Naive thymus-derived CD8-positive, alpha-beta T cell (primary cell): ENCODE data around the gene CHCHD1. TPM values are rescaled to one million over a fixed set of nuclear protein-coding genes. Genes with fewer than 3 reads are reported as not detected.

Source experiments
- ATAC-seq, 2 donors: fragments of 150-1000 bp; cut with Tn5 transposase in 1 of 2; sonication (Bioruptor Pico), chemical (Tn5 transposase) in 1 of 2; 1 replicate in 1 of 2; 2 replicates in 1 of 2; pipeline ENCODE4 v1.10.0; 2021; ENCODE audit warnings: mild to moderate bottlenecking in 2 of 2, moderate library complexity in 2 of 2
- POLR2A ChIA-PET: fragments of 350-600 bp; sonication (Branson Sonifier 250); formaldehyde crosslinking; loops from one replicate; lab custom pipeline; 2021; ENCODE audit warnings: antibody characterized with exemption; lab: Charles Lee
- DNase-seq, 10 donors: peaks; one replicate each; pipeline versions ENCODE4 v3.0.0 to v3.0.0-alpha.2; 2020 to 2022
- H3K27ac Mint-ChIP-seq, 10 donors: one replicate each; pipeline ENCODE4 v1.8.0; 2020 to 2022; ENCODE audit warnings: mild to moderate bottlenecking in 10 of 10, mixed read lengths in 10 of 10, moderate library complexity in 4 of 10, inconsistent platforms in 1 of 10
- H3K27me3 Mint-ChIP-seq, 5 donors: one replicate each; pipeline ENCODE4 v1.8.0; 2021 to 2022; ENCODE audit warnings: mixed read lengths in 5 of 5
- H3K36me3 Mint-ChIP-seq, 3 donors: one replicate each; pipeline ENCODE4 v1.8.0; 2020 to 2022; ENCODE audit warnings: mixed read lengths in 3 of 3, mild to moderate bottlenecking in 2 of 3, inconsistent platforms in 1 of 3
- H3K4me1 Mint-ChIP-seq, 4 donors: one replicate each; pipeline ENCODE4 v1.8.0; 2021 to 2022; ENCODE audit warnings: mixed read lengths in 4 of 4
- H3K4me3 Mint-ChIP-seq, 10 donors: one replicate each; pipeline ENCODE4 v1.8.0; 2020 to 2022; ENCODE audit warnings: mild to moderate bottlenecking in 10 of 10, mixed read lengths in 10 of 10, moderate library complexity in 6 of 10, inconsistent platforms in 1 of 10
- H3K9me3 Mint-ChIP-seq, 9 donors: one replicate each; pipeline ENCODE4 v1.8.0; 2020 to 2022; ENCODE audit warnings: mixed read lengths in 9 of 9, mild to moderate bottlenecking in 3 of 9, inconsistent platforms in 1 of 9, moderate library complexity in 1 of 9
- polyA plus RNA-seq, 3 donors: library from polyadenylated mRNA; unstranded; fragments of 300-500 nt; fragmentation: Illumina TruSeq; gene quantifications; one replicate each; pipeline ENCODE4 v1.2.3, GENCODE V29; 2021
- total RNA-seq, 8 experiments: library from RNA in 2 of 8; stranded (reverse) in 2 of 8; gene quantifications; one replicate each; pipeline ENCODE4 v1.2.3 and lab custom pipeline; 2021 to 2026

Gene CHCHD1
- total and polyA plus RNA-seq, 5 experiments from 2014 or later: 19.9 to 44.6 (median 32.2) TPM

DNA sequence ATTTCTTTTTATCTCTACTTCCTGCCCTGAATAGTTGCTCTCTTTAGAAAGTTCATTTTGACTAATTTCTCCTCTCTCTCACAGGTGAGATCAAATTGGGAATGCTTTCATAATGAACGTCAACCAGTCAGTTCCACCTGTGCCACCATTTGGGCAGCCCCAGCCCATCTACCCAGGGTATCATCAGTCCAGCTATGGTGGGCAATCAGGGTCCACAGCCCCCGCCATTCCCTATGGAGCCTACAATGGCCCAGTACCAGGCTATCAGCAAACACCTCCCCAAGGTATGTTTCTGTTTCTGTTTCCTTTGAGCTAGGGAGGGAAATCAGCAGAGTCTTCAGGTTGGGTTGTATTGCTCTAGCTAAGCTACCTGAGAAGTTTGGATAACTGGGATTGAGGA, 35.1 kb upstream of the CHCHD1 start:
- H3K27me3 Mint-ChIP-seq: no peaks in the 10 kb centered on the region
- ATAC-seq (no peak), DNase-seq (no peak)
- no peaks in the 10 kb centered on the region for H3K9me3 Mint-ChIP-seq
- H3K4me1 Mint-ChIP-seq: peaks cover 29 to 63% (median 61%) of the 10 kb centered on the region in 4 donors
- POLR2A ChIA-PET: interaction anchor here (0.6 to 2.0 kb wide), 3 partner anchors 12 to 26 kb away, joined by 3 to 7 read pairs (median 3); a partner anchor contains a TSS
- peaks cover 3 to 52% (median 7%) of the 10 kb centered on the region in 3 donors for H3K36me3 Mint-ChIP-seq
- peak overlapping the region in 6 of 10 donors; percentile 3 to 99 (median 68) for H3K27ac Mint-ChIP-seq
- peak overlapping the region; percentile 9 to 76 (median 68) for H3K4me3 Mint-ChIP-seq

DNA sequence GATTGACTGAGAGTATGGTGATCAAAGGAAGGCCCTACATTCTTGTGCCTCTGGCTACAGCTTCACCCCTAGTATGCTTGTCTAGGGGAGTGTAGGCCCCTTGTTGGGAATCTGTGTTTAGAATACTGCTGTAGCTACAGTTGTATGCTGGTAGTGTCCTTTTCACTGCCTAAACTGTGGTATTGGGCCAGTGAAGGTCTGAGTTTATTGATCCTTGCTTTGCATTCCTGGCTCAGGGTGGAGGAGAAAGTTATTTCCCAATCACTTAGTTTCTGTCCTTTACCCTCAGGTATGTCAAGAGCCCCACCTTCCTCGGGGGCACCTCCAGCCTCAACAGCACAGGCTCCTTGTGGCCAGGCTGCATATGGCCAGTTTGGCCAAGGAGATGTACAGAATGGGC, 31.0 kb upstream of the CHCHD1 start:
- H3K36me3 Mint-ChIP-seq: peaks cover 5 to 90% (median 14%) of the 10 kb centered on the region in 3 donors
- H3K27me3 Mint-ChIP-seq: no peaks in the 10 kb centered on the region
- H3K4me1 Mint-ChIP-seq: peaks cover 25 to 49% (median 40%) of the 10 kb centered on the region in 4 donors
- DNase-seq (no peak), ATAC-seq (no peak)
- H3K27ac Mint-ChIP-seq: peak overlapping the region in 3 of 10 donors; percentile 44 to 59 (median 53)
- no peaks in the 10 kb centered on the region for H3K9me3 Mint-ChIP-seq
- no peak overlapping the region for H3K4me3 Mint-ChIP-seq
- POLR2A ChIA-PET: no interaction called here

DNA sequence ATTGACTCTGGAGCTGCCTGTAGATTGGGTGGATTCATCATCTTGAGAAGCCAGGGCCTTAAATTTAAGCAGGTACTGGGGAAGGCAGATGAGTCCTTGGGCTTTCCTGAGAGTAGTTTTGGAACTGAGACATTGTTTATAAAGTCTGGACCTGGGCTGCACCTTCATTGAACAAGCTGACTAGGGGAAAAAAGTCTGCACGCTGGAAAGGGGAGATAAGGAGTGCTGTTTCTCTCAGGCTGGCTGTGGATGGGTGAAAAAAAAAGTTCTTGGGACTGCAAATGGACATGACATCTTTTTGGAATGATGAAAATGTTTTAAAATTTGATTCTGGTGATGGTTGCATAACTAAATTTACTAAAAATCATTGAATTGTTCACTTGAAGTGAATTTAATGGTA, 25.7 kb upstream of the CHCHD1 start:
- DNase-seq: no peak
- Mint-ChIP-seq H3K27ac (peak overlapping the region in 5 of 10 donors; percentile 36 to 83 (median 71)), H3K27me3 (no peaks in the 10 kb centered on the region), H3K36me3 (peaks cover 5 to 82% (median 20%) of the 10 kb centered on the region in 3 donors), H3K4me1 (peaks cover 19 to 47% (median 41%) of the 10 kb centered on the region in 4 donors), H3K9me3 (no peaks in the 10 kb centered on the region), H3K4me3 (no peak overlapping the region)
- ATAC-seq: no peak
- POLR2A ChIA-PET: interaction anchor here (1.0 kb wide), 1 partner anchor 12 kb away, joined by 4 read pairs; no protein-coding TSS in a partner anchor

DNA sequence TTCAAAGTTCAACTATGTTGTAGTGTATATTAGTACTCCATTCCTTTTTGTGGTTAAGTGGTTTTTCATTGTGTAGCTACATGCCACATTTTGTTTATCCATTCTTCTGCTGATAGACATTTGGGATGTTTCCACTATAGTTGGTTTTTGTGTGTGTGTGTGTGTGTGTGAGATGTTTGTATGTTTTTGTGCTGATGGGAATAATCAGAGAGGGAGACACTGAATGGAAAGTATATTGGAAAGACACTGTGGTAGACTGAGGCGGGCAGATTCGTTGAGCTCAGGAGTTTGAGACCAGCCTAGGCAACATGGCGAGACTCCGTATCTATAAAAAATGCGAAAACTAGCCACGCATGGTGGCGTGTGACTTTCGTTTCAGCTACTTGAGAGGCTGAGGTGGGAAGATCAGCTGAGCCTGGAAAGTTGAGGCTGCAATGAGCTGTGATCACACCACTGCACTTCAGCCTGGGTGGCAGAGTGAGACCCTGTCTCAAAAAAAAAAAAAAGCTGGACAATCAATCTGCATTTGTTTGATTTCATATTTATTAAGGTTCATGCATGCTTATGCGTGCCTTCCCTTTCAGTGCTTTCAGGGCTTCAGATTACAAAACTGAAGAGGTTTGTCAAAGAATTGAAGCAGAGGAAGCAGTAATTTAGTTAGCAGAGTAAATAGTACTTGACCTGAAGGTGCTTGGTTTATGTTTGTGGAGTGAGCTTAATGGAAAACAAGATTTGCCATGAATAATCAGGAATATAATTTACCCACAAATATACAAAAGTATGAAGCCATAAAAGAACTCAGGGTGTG, 22.9 kb upstream of the CHCHD1 start:
- H3K27ac Mint-ChIP-seq: peak overlapping the region; percentile 1 to 94 (median 79)
- H3K4me3 Mint-ChIP-seq: peak overlapping the region; percentile 8 to 66 (median 56)
- H3K4me1 Mint-ChIP-seq: peaks cover 19 to 62% (median 46%) of the 10 kb centered on the region in 4 donors
- H3K27me3 Mint-ChIP-seq: no peaks in the 10 kb centered on the region
- POLR2A ChIA-PET: interaction anchor here (0.6 to 2.2 kb wide), 8 partner anchors 10 to 28 kb away, joined by 3 to 9 read pairs (median 4); a partner anchor contains a TSS
- peaks cover 5 to 83% (median 23%) of the 10 kb centered on the region in 3 donors for H3K36me3 Mint-ChIP-seq
- peak in 1 of 10 donors; percentile 34 for DNase-seq
- H3K9me3 Mint-ChIP-seq: no peaks in the 10 kb centered on the region
- ATAC-seq: no peak

DNA sequence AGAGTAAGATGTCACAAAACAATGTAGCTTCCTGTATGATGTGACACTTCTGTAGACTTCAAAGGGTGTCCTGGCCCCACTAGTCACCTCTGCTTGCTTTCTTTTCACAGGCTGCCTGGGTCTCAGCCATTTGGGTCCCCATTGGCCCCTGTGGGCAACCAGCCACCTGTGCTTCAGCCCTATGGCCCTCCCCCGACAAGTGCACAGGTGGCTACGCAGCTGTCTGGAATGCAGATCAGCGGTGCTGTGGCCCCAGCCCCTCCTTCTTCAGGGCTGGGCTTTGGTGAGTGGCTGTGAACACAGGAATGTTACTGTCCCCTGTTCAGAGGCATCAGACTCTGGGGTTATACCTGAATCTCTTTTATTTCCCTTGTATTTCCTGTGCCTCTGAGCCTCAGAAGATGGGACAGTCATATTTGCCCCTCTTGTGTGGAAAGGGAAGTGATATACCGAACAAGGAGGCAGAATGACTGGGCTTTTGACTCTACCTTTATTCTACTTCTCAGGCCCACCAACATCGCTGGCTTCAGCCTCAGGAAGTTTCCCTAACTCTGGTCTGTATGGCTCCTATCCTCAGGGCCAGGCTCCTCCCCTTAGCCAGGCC, 22.2 kb upstream of the CHCHD1 start:
- no peaks in the 10 kb centered on the region for H3K9me3 Mint-ChIP-seq
- peaks cover 19 to 63% (median 45%) of the 10 kb centered on the region in 4 donors for H3K4me1 Mint-ChIP-seq
- peak overlapping the region; percentile 19 to 94 (median 80) for H3K27ac Mint-ChIP-seq
- peak in 7 of 10 donors; percentile 16 to 58 (median 44) for DNase-seq
- H3K27me3 Mint-ChIP-seq: no peaks in the 10 kb centered on the region
- H3K36me3 Mint-ChIP-seq: peaks cover 5 to 82% (median 24%) of the 10 kb centered on the region in 3 donors
- H3K4me3 Mint-ChIP-seq: peak overlapping the region in 9 of 10 donors; percentile 8 to 66 (median 45)
- peak; percentile 87 to 93 for ATAC-seq
- POLR2A ChIA-PET: interaction anchor here (0.6 to 2.2 kb wide), 8 partner anchors 10 to 27 kb away, joined by 3 to 9 read pairs (median 4); a partner anchor contains a TSS

DNA sequence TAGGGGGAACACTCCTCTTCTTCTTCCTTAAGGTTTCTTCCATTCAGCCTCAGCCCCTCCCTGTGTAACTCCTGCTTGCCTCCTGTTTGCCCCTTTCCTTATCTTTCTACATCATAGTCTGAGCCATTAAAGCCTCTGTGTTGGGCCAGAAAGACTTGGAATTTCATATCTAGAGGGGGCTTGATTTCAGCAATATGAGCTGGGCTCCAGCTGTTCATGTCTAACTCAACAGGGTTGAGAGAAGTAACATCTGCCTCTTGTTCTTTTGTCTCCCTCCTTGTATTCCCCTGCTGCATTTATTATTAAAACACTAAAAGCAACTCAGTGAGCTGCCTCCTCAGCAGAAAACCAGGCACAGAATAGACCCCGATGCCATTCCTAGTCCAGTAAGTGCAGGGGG, 20.1 kb upstream of the CHCHD1 start:
- POLR2A ChIA-PET: interaction anchor here (0.7 kb wide), 2 partner anchors 10 to 16 kb away, joined by 3 read pairs; a partner anchor contains a TSS
- Mint-ChIP-seq H3K9me3 (no peaks in the 10 kb centered on the region), H3K27me3 (no peaks in the 10 kb centered on the region), H3K36me3 (peaks cover 9 to 87% (median 29%) of the 10 kb centered on the region in 3 donors), H3K27ac (peak overlapping the region in 7 of 10 donors; percentile 16 to 94 (median 69)), H3K4me3 (no peak overlapping the region), H3K4me1 (peaks cover 15 to 57% (median 42%) of the 10 kb centered on the region in 4 donors)
- ATAC-seq: no peak
- DNase-seq: no peak

DNA sequence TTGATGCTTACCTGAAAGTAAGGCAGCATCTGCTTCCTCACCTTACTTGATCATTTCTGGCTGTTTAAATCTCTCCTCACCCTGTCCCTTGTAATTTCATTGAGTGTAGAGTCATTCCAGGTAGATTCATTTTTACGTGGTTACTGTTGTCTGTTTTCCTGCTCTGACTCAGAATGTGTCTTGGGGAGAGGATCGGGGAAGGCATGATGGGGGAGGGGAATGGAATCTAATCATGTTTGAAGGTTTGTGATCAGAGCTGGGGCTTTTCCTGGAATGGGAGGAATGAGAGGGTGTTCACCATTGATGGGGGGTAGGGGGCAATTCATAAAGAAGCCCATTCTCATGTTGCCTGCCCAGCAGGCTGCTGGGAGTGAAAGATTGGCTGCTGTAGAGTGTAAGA, 18.9 kb upstream of the CHCHD1 start:
- POLR2A ChIA-PET: interaction anchor here (0.6 to 1.0 kb wide), 2 partner anchors 10 to 48 kb away, joined by 5 read pairs; no protein-coding TSS in a partner anchor
- Mint-ChIP-seq H3K4me1 (peaks cover 13 to 51% (median 40%) of the 10 kb centered on the region in 4 donors), H3K27me3 (no peaks in the 10 kb centered on the region), H3K27ac (peak overlapping the region in 5 of 10 donors; percentile 3 to 94 (median 26)), H3K36me3 (peaks cover 9 to 86% (median 36%) of the 10 kb centered on the region in 3 donors), H3K4me3 (no peak overlapping the region), H3K9me3 (no peaks in the 10 kb centered on the region)
- ATAC-seq (no peak), DNase-seq (no peak)

DNA sequence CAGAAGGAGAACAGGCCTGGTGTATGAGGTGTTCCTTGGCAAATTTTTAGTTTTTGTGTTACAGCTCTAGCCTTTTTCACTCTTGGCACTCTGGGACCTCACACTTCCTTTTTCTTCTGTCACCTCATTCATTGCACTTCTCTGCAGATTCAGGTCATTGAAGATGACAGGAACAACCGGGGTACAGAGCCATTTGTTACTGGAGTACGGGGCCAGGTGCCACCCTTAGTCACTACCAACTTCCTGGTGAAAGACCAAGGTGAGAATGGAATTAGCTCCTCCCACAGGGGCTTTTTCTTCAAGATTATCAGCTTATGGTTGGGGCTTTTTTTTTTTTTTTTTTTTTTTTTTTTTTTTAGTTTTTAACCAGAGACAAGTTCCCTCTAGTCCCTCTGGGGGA, 18.5 kb upstream of the CHCHD1 start:
- POLR2A ChIA-PET: interaction anchor here (0.6 to 1.0 kb wide), 2 partner anchors 10 to 47 kb away, joined by 5 read pairs; no protein-coding TSS in a partner anchor
- no peak for DNase-seq
- Mint-ChIP-seq H3K27ac (peak overlapping the region in 5 of 10 donors; percentile 3 to 94 (median 47)), H3K4me3 (peak overlapping the region in 1 of 10 donors; percentile 15), H3K36me3 (peaks cover 9 to 91% (median 36%) of the 10 kb centered on the region in 3 donors), H3K27me3 (no peaks in the 10 kb centered on the region), H3K9me3 (no peaks in the 10 kb centered on the region), H3K4me1 (peaks cover 13 to 47% (median 38%) of the 10 kb centered on the region in 4 donors)
- ATAC-seq: no peak

- DNase-seq: no peak
- peaks cover 10 to 45% (median 33%) of the 10 kb centered on the region in 4 donors for H3K4me1 Mint-ChIP-seq
- H3K36me3 Mint-ChIP-seq: peaks cover 9 to 90% (median 35%) of the 10 kb centered on the region in 3 donors
- ATAC-seq: no peak
- no peaks in the 10 kb centered on the region for H3K27me3 Mint-ChIP-seq
- H3K4me3 Mint-ChIP-seq: peak overlapping the region in 1 of 10 donors; percentile 45
- peak overlapping the region in 4 of 10 donors; percentile 1 to 82 (median 70) for H3K27ac Mint-ChIP-seq
- no peaks in the 10 kb centered on the region for H3K9me3 Mint-ChIP-seq
- POLR2A ChIA-PET: interaction anchor here (0.7 to 0.9 kb wide), 2 partner anchors 21 to 35 kb away, joined by 3 read pairs; partner anchors contain the start of gene ZSWIM8
Measured at GRCh38 chr10:73765066-73765465, 16.8 kb upstream of the CHCHD1 start.

- ATAC-seq (peak; percentile 36 to 49), DNase-seq (peak; percentile 44 to 79 (median 62))
- peak overlapping the region; percentile 3 to 89 (median 76) for H3K27ac Mint-ChIP-seq
- H3K36me3 Mint-ChIP-seq: peaks cover 4 to 68% (median 21%) of the 10 kb centered on the region in 3 donors
- H3K4me1 Mint-ChIP-seq: peaks cover 20 to 40% (median 33%) of the 10 kb centered on the region in 4 donors
- H3K9me3 Mint-ChIP-seq: no peaks in the 10 kb centered on the region
- POLR2A ChIA-PET: interaction anchor here (0.6 to 6.9 kb wide), 10 partner anchors 9 to 139 kb away, joined by 3 to 169 read pairs (median 4); partner anchors contain the start of genes CAMK2G, CHCHD1, SEC24C and ZSWIM8
- H3K4me3 Mint-ChIP-seq: peak overlapping the region in 7 of 10 donors; percentile 0 to 55 (median 13)
- no peaks in the 10 kb centered on the region for H3K27me3 Mint-ChIP-seq
Measured at GRCh38 chr10:73768881-73769280, 13.0 kb upstream of the CHCHD1 start.

DNA sequence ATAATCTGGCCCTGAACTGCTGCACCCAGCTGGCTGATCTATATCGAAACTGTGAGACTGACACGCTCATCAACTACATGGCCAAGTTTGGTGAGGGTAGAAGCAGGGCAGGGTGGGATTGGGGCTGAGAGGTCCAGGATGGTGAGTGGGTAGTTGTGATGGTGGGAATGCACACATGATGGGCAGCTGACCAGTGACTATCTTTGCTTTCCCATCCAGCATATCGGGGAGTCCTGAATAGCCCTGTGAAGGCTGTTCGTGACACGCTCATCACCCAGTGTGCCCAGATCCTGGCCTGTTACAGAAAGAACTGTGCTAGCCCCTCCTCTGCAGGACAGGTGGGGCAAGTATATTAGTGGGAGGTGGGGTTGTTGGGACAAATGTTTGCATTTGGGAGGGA, 12.5 kb upstream of the CHCHD1 start:
- POLR2A ChIA-PET: interaction anchor here (0.5 to 6.9 kb wide), 10 partner anchors 9 to 105 kb away, joined by 3 to 169 read pairs (median 4); partner anchors contain the start of genes CAMK2G, CHCHD1, SEC24C and ZSWIM8
- no peaks in the 10 kb centered on the region for H3K9me3 Mint-ChIP-seq
- peak overlapping the region in 3 of 10 donors; percentile 39 to 55 (median 50) for H3K4me3 Mint-ChIP-seq
- peak overlapping the region; percentile 3 to 90 (median 76) for H3K27ac Mint-ChIP-seq
- no peak for ATAC-seq
- no peaks in the 10 kb centered on the region for H3K27me3 Mint-ChIP-seq
- peaks cover 4 to 67% (median 20%) of the 10 kb centered on the region in 3 donors for H3K36me3 Mint-ChIP-seq
- peaks cover 23 to 43% (median 37%) of the 10 kb centered on the region in 4 donors for H3K4me1 Mint-ChIP-seq
- no peak for DNase-seq
